Karpas-422 (cell line): ENCODE results near the gene PTPN1. TPM values are rescaled to one million over a fixed set of nuclear protein-coding genes. Genes with fewer than 3 reads are reported as not detected.
"Not testable (repeated sequence)": the region's sequence is repeated elsewhere in the genome, so short reads cannot be mapped to it uniquely, and the experiment has no call there.

Source experiments
- DNase-seq: peaks from one replicate; pipeline ENCODE4 v3.0.0-alpha.2; 2015
- H2AFZ ChIP-seq: fragments of 200-600 bp; sonication (generic); 2 replicates; pipeline ENCODE4 v1.6.1; 2014; ENCODE audit warnings: antibody characterized with exemption, low read length, mixed read lengths
- H3K27ac ChIP-seq: fragments of 200-600 bp; sonication (generic); 2 replicates; pipeline ENCODE4 v1.5.1; 2014; ENCODE audit warnings: mild to moderate bottlenecking, low read length, moderate library complexity
- H3K27me3 ChIP-seq: fragments of 200-600 bp; sonication (generic); 2 replicates; pipeline ENCODE4 v1.6.1; 2014; ENCODE audit warnings: low read length, mixed read lengths
- H3K36me3 ChIP-seq: fragments of 200-600 bp; sonication (generic); 2 replicates; pipeline ENCODE4 v1.6.1; 2014; ENCODE audit warnings: low read length, mixed read lengths; ENCODE audit not compliant: insufficient read depth
- H3K4me1 ChIP-seq: fragments of 200-600 bp; sonication (generic); 2 replicates; pipeline ENCODE4 v1.6.1; 2014; ENCODE audit warnings: mild to moderate bottlenecking, low read length, mixed read lengths
- H3K4me2 ChIP-seq: fragments of 200-600 bp; sonication (generic); 2 replicates; pipeline ENCODE4 v1.6.1; 2014; ENCODE audit warnings: low read length, low read depth, mild to moderate bottlenecking; ENCODE audit not compliant: poor library complexity, severe bottlenecking
- H3K4me3 ChIP-seq: fragments of 200-600 bp; sonication (generic); 2 replicates; pipeline ENCODE4 v1.5.1; 2014; ENCODE audit warnings: mild to moderate bottlenecking, antibody characterized with exemption, low read length, mixed read lengths
- H3K79me2 ChIP-seq: fragments of 200-600 bp; sonication (generic); 2 replicates; pipeline ENCODE4 v1.6.1; 2014; ENCODE audit warnings: mild to moderate bottlenecking, low read length, mixed read lengths
- H3K9ac ChIP-seq: fragments of 200-600 bp; sonication (generic); 2 replicates; pipeline ENCODE4 v1.6.0; 2014; ENCODE audit warnings: low read length
- H3K9me2 ChIP-seq: fragments of 200-600 bp; sonication (generic), shearing (Covaris generic); replicated peaks from 2 replicates; pipeline ENCODE4 v1.6.0; 2014; ENCODE audit warnings: mild to moderate bottlenecking, low read length, moderate library complexity; ENCODE audit not compliant: insufficient read depth
- H3K9me3 ChIP-seq: fragments of 300-700, 200-600 bp; sonication (generic); 2 replicates; pipeline ENCODE4 v1.6.1; 2014; ENCODE audit warnings: low read length, mixed read lengths
- H4K20me1 ChIP-seq: fragments of 200-600 bp; sonication (generic); 2 replicates; pipeline ENCODE4 v1.6.1; 2014; ENCODE audit warnings: mild to moderate bottlenecking, antibody characterized with exemption, low read length, low read depth; ENCODE audit not compliant: insufficient read depth
- total RNA-seq: library from RNA; depleted of rRNA; stranded (reverse); fragments of >200 nt; shearing (Covaris generic); gene quantifications from 2 replicates; pipeline ENCODE4 v1.2.3, GENCODE V29; 2014; ENCODE audit warnings: low replicate concordance

The PTPN1 gene
- total RNA-seq, 1 experiment from 2014 or later: 6.5 TPM

DNA sequence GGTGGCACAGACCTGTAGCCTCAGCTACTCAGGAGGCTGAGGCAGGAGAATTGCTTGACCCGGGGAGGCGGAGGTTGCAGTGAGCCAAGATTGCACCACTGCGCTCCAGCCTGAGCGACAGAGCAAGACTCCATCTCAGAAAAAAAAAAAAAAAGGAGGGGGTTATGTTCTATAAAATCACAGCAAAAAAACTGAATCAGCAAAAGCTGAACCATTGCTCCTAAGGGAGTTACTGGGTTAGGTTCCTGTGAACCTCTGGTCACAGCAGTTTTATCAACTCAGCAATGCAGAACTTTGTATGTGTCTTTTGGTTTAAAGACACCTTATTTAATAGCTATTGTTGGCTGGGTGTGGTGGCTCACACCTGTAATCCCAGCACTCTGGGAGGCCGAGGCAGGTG lies 88.6 kb downstream of the PTPN1 start:
- H3K9me2 ChIP-seq, H3K4me3 ChIP-seq, H3K27ac ChIP-seq, H2AFZ ChIP-seq, H3K36me3 ChIP-seq, H3K9ac ChIP-seq, H3K27me3 ChIP-seq, H3K4me2 ChIP-seq, H4K20me1 ChIP-seq, H3K9me3 ChIP-seq, DNase-seq, H3K4me1 ChIP-seq, H3K79me2 ChIP-seq: not testable (repeated sequence)

DNA sequence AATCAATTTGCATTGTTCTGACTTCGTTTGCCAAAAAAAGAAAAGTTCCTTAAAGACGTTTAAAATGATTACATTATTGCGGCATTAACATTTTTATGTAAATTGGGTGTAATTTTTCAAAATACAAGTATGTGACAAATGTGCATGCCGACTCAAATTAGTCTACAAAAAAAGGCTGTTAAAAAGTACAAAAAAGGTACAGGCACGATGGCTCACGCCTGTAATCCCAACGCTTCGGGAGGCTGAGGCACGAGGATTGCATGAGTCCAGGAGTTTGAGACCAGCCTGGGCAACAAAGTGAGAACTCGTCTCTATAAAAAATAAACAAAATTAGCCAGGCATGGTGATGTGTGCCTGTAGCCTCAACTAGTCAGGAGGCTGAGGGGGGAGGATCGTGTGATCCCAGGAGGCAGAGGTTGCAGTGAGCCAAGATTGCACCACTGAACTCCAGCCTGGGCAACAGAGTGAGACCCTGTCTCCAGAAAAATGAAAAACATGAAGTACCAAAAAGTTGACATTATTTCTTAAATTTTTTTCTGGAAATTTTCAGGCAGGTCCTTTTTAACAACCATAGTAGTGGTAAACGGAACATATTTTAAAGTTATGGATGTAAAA lies 90.2 kb downstream of the PTPN1 start:
- Histone ChIP-seq H3K4me2 (no peak overlapping the region), H3K27ac (no peak overlapping the region), H4K20me1 (no peaks in the 10 kb centered on the region), H3K9me3 (no peaks in the 10 kb centered on the region), H3K4me3 (no peak overlapping the region), H3K36me3 (no peaks in the 10 kb centered on the region), H3K9me2 (no peaks in the 10 kb centered on the region), H3K79me2 (no peaks in the 10 kb centered on the region), H2AFZ (no peak overlapping the region), H3K4me1 (no peaks in the 10 kb centered on the region), H3K9ac (no peak overlapping the region), H3K27me3 (no peaks in the 10 kb centered on the region)
- no peak for DNase-seq

DNA sequence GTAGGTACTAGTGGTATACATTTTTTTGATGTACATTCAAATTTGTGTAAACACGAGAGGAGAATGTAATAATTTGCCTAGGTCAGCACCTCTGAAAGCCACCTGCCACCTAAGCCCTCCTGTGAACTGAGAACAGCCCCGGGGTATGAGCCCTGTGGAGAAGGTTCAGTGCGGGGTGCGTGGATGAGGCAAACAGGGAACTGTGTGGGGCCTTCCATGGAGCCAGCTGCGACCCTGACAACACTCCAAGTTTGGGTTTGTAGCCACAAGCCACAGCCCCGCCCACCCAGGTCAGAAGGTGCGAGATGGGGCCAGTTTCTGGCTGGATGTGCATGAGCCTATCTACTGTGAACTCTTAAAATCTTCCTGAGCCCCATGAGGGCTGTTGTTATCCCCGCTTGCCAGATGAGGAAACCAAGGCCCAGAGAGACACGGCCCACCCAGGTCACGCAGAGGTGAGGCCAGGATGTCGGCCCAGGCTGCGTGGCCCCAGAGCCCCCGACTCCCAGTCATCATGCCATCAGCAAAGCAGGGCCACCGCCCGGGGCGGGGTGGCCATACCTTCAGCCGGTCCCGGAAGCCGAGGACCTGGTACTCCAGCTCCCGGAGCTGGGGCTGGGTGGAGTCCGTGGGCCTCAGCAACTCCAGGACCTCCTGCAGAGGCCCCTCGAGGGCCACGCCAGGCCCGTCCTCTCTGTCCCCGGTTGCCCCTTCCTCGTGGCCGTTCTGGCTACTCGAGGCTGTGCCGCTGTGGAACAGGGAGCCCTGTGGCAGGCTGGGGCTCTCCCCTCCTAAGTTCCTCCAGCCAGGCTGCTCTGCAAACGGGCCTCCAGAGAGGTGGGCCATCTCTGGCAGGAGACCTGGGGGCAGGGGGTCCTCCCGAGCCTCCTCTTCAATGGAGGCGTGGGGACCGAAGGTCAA lies 91.6 kb downstream of the PTPN1 start:
- Histone ChIP-seq H3K36me3 (no peaks in the 10 kb centered on the region), H3K4me1 (no peaks in the 10 kb centered on the region), H3K4me3 (no peak overlapping the region), H4K20me1 (no peaks in the 10 kb centered on the region), H3K79me2 (no peaks in the 10 kb centered on the region), H3K4me2 (no peak overlapping the region), H3K27me3 (no peaks in the 10 kb centered on the region), H3K27ac (no peak overlapping the region), H3K9me3 (no peaks in the 10 kb centered on the region), H3K9ac (no peak overlapping the region), H3K9me2 (no peaks in the 10 kb centered on the region), H2AFZ (no peak overlapping the region)
- DNase-seq: no peak

DNA sequence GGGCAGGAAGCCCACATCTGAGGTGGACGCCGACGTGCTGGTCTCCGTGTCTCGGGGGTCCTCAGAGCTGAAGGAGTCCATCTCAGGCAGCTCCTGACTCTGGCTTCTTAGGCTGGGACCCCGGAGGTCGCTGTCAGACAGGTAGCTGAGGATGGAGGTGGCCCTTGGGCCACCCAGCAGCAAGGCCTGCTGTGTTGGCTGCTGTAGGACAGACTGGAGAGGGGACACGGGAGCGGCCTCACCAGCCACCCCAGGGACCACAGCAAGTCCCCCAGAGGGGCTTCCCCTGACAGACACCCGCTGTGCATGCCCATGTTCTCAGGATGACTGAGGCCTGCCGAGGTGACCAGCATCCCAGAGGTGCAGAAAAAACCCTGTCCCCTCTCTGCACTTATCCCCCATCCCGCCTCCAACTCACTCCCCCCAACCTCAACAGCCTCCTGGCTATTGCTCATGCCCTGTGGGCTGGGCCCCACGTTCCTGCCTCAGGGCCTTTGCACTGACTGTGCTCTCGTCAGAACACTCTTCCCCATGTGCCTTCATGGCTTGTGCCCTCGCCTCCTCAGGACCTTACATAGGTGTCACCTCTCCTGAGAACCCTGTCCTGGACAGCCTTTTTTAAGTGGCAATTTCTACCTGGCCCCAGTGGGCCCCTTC lies 92.4 kb downstream of the PTPN1 start:
- Histone ChIP-seq H3K9me3 (no peaks in the 10 kb centered on the region), H3K27me3 (no peaks in the 10 kb centered on the region), H3K79me2 (no peaks in the 10 kb centered on the region), H3K4me1 (no peaks in the 10 kb centered on the region), H3K9me2 (no peaks in the 10 kb centered on the region), H3K4me2 (no peak overlapping the region), H3K27ac (no peak overlapping the region), H3K36me3 (no peaks in the 10 kb centered on the region), H4K20me1 (no peaks in the 10 kb centered on the region), H2AFZ (no peak overlapping the region), H3K9ac (no peak overlapping the region), H3K4me3 (no peak overlapping the region)
- DNase-seq: no peak

DNA sequence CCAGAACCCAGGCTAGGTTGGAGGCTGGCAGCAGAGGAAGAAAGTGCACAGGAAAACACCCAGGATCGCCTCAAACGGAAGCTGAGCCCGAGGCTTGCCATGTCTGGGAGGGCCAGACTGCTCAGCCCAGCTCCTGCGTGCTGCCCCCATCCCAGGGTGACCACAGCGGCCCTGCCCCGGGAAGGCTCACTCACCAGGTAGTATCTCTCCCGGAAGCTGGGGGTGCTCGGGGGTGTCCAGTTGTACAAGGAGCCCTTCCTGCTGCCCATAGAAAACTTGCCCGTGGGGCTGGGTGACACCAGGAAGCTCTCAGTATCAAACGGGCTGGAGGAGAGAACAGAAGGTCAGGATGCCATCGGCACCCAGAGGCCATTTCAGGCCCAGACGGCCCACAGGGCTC lies 94.3 kb downstream of the PTPN1 start:
- no peaks in the 10 kb centered on the region for H3K4me1 ChIP-seq
- no peak overlapping the region for H3K4me3 ChIP-seq
- H3K9me3 ChIP-seq: no peaks in the 10 kb centered on the region
- DNase-seq: no peak
- H3K27me3 ChIP-seq: no peaks in the 10 kb centered on the region
- H3K9ac ChIP-seq: no peak overlapping the region
- no peak overlapping the region for H2AFZ ChIP-seq
- H3K79me2 ChIP-seq: no peaks in the 10 kb centered on the region
- H3K27ac ChIP-seq: no peak overlapping the region
- H4K20me1 ChIP-seq: no peaks in the 10 kb centered on the region
- H3K9me2 ChIP-seq: no peaks in the 10 kb centered on the region
- no peaks in the 10 kb centered on the region for H3K36me3 ChIP-seq
- H3K4me2 ChIP-seq: no peak overlapping the region

DNA sequence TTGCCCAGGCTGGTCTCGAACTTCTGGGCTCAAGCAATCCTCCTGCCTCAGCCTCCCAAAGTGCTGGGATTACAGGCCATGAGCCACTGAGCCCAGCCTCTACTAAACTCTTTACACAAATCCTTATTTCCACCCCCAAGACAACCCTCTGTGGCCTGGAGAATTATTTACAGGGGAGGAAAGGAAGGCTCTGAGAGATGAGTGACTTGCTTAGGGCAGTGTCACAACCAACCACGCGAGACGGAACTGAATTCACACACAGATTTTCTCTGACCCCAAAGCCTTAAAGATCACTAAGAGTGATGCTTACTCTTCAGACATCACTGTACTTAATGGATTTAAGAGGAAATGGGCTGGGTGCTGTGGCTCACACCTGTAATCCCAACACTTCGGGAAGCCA lies 95.0 kb downstream of the PTPN1 start:
- no peaks in the 10 kb centered on the region for H3K36me3 ChIP-seq
- no peak overlapping the region for H3K4me2 ChIP-seq

DNA sequence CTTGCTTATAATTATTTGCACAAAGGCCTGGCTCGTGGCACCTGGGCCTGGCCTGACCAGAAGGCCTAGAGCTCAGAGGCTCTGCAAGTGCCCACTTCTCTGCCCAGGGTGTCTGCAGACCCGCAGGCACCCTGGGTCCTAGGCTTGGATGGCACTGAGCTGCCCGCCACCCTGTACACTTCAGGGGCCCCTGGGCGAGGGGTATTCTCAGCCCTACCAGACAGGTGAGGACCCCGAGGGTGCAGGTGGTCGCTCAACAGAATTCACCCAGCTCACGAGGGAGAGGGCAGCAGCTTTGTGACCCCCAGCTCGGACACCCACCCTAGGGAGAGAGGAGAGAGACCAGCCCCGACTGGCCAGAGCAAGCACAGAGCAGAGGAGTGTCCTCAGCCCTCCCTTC lies 97.3 kb downstream of the PTPN1 start:
- Histone ChIP-seq H3K79me2 (no peaks in the 10 kb centered on the region), H3K4me2 (no peak overlapping the region), H3K9ac (no peak overlapping the region)

More for the DNA sequence above, 95.0 kb downstream of the PTPN1 start:
- no peaks in the 10 kb centered on the region for H3K9me3 ChIP-seq
- H3K4me1 ChIP-seq: no peaks in the 10 kb centered on the region
- H3K9me2 ChIP-seq: no peaks in the 10 kb centered on the region
- H3K27ac ChIP-seq: no peak overlapping the region
- no peak overlapping the region for H3K9ac ChIP-seq
- H3K79me2 ChIP-seq: no peaks in the 10 kb centered on the region
- no peaks in the 10 kb centered on the region for H4K20me1 ChIP-seq
- H3K27me3 ChIP-seq: no peaks in the 10 kb centered on the region
- no peak overlapping the region for H3K4me3 ChIP-seq
- no peak overlapping the region for H2AFZ ChIP-seq
- DNase-seq: no peak

More for the DNA sequence above, 97.3 kb downstream of the PTPN1 start:
- Histone ChIP-seq H3K4me1 (no peaks in the 10 kb centered on the region), H3K27ac (no peak overlapping the region), H3K36me3 (no peaks in the 10 kb centered on the region), H3K4me3 (no peak overlapping the region), H3K9me2 (no peaks in the 10 kb centered on the region), H2AFZ (no peak overlapping the region), H3K27me3 (no peaks in the 10 kb centered on the region), H3K9me3 (no peaks in the 10 kb centered on the region), H4K20me1 (no peaks in the 10 kb centered on the region)
- DNase-seq: no peak
